Kidney capillary endothelial cell (primary cell): ENCODE measurements around the gene OBP2A.
"Not testable (repeated sequence)": the region's sequence is repeated elsewhere in the genome, so short reads cannot be mapped to it uniquely, and the experiment has no call there.

Experiments used
- DNase-seq: peaks from one replicate; pipeline ENCODE4 v3.0.0-alpha.2; 2018; ENCODE audit warnings: low spot score

Gene OBP2A, protein sequence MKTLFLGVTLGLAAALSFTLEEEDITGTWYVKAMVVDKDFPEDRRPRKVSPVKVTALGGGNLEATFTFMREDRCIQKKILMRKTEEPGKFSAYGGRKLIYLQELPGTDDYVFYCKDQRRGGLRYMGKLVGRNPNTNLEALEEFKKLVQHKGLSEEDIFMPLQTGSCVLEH

DNA sequence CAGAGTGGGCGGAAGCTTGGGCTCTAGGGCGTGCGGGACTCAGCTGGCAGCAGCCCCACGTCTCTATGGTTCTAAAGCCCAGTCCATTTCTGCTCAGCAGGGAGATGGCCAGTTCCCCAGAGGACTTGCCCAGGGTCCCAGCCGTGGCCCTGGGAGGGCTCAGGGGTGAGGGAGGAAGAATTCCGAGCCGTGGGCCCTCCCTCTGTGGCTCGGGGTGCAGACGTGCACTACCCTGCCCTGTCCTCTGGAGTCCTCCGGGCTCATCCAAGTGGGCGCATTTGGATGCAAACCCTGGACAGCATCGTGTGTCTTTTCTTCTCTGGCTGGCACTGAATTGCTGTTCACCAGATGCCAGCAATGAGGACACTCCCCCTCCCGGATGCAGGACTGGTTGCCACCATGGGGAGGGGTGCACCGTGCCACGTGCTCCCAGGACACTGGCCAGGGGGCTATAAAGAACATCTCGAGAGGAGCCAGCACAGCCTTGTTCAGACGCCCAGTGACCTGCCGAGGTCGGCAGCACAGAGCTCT is at the start of gene OBP2A:
Gene OBP2A (plus strand): TSS at position 481 of the 531 bp plus-strand sequence. CDS start 55 bp downstream, outside the sequence.
- not testable (repeated sequence) for DNase-seq

DNA sequence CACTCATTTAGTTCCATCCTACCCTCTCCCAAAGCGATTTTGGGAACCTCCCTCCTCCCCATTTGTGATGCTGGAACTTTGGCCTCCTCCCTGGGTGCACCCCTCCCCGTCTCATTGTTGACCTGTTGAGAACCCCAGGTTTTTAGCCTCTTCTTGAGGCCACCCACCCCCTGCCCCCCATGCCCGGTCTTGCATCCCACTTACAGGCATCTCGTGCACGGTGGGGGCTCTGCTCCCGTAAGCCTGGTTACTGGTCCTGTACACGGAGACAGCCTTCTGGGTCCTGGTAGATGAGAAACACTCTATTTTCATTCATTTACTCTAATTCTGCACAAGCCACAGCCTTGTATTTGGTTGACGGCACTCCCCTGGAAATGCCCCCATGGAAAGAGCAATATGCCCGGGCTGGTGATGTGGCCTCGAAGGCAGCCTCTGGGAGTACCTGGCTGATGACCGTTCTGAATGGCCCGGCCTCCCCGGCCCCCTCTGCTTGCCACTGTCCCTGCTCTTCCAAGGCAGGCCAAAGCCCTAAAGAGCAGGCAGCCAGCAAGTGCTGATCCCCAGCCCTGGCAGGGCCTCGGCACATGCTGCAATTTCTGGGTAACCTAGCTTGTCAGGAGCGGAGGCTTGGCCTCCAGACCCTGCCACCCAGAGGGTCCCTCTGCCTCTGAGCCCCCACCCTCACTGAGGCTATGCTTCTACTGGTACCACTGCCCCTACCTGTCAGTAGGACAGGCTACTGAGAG is 47.4 kb upstream of the OBP2A start:
- DNase-seq = no peak

DNA sequence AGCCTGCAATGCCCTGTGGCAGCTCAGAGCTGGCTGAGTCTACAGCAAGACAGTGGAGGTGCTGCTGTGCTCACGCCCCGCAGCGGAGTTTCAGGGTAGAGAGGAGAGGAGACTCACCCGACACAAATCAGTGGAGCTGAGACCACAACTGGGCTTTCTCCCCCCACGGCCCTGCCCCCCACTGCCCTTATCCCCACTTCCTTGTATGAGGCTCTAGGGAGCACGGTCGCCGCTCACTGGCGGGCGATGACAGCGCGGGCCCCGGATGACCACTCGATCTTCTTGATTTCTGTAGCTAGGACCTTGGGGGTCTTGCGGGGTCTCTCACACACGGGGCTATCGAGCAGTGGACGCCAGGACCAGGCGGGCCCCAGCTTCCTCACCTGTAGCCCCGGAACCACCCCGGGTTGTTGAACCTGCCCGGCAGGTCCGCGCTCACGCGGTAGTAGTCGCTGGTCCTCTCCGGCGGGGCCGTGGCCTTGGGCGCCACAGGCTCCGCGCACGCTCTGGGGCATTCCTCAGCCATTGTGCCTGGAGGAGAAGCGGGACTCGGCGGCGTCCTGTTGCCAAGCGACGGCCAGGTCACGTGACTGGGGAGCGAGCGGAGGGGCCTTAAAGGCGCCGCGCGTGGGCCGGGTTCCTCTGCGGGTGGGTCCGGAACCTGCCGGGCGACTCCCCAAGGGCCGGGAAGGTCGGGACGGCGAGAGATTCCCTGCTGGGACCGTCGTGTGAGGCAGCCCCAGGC is 46.4 kb upstream of the OBP2A start:
- DNase-seq = peak; percentile 74

DNA sequence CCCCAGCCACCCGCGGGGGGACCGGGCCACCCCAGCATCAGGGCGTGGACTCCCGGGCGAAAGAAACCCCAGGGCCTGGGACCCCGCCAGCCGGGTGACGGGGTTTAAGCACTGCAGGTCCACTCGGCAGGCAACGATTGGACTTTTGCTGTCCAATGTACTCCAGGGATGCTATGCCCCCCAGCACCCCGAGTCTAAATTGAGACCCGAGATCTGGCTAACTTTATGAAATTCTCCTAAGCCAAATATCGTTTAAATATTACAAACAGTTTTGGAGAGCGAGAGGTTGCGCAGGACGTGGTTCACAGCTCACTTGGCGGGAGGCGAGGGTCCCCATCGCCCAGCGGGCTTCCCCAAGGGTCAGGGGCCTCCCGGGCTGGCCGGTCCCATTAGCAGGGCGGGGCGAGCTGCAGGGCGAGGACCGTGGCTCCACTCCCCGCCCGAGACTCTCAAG is 45.8 kb upstream of the OBP2A start:
- DNase-seq = peak; percentile 19

DNA sequence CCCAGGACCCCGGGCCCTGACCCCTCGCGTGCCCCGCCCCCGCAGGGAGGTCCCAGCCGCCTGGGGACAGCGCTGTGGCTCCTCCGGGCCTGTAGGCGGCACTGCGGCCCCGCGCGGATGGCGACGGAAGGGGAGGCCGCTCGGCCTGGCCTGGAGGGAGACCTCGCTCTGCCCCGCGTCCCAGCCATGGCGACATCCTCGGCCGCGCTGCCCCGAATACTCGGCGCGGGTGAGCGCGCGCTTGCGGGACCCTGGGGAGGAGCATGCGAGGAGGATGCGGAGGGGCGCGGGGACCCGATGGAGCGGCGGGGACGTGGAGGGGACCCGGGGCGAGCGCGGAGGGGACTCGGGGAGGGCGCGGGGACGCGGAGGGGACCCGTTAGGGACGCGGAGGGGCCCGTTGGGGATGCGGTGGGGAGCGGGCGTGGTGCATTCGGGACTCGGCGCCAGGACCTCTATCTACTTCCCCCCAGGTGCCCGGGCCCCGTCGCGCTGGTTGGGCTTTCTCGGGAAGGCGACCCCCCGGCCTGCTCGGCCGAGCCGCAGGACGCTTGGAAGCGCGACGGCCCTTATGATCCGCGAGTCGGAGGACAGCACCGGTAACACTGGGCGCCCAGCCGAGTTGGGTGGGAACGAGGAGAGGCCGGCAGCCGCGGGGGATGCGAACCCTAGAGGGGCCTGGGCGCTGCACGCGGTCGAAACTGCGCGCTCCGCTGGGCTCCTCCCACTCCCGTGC is 45.2 kb upstream of the OBP2A start, which contains the start of gene MRPS2:
Gene MRPS2 (plus strand): TSS at position 158 of the 736 bp plus-strand sequence. CDS start 29 bp downstream, at position 187.
- DNase-seq = peak; percentile 83

DNA sequence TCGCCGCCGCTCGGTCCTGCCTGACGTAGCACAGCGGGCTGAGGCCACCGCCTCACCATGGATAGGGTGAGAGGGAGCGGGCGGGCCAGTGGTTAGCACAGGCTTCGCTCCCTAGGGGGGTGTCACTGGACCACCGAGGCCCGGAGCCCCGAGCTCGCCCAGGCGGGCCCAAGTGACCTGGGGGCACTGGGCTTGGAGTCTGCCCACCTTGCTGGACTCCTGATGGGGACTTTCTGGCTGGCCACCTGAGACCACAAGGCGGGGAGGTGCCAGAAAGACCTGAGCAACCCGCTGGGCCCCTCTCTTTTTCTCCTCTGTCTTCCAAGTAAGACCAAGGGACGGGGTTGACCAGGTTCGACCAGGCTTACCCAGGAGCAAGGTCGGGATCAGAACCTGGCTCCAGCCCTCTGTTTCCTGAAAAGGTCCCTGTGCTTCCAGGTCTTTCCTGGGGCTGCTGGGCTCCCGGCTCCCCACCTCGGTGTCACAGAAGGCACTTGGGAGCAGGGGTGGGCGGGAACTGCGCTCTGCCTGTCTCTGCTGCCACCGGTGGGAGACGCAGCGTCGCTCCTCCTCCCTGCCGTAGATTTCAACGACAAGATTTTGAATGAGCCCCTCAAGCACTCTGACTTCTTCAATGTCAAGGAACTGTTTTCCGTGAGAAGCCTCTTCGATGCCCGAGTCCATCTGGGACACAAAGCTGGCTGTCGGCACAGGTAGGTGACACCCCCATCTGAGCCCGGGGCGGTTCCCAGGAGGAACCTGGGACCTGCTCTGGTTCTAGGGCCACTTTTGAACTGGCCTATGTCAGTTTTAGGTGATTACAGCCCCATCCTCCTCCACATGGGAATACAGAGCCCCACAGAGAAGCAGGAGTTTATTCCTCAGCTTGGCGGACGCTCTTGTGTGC is 44.4 kb upstream of the OBP2A start:
- no peak for DNase-seq

DNA sequence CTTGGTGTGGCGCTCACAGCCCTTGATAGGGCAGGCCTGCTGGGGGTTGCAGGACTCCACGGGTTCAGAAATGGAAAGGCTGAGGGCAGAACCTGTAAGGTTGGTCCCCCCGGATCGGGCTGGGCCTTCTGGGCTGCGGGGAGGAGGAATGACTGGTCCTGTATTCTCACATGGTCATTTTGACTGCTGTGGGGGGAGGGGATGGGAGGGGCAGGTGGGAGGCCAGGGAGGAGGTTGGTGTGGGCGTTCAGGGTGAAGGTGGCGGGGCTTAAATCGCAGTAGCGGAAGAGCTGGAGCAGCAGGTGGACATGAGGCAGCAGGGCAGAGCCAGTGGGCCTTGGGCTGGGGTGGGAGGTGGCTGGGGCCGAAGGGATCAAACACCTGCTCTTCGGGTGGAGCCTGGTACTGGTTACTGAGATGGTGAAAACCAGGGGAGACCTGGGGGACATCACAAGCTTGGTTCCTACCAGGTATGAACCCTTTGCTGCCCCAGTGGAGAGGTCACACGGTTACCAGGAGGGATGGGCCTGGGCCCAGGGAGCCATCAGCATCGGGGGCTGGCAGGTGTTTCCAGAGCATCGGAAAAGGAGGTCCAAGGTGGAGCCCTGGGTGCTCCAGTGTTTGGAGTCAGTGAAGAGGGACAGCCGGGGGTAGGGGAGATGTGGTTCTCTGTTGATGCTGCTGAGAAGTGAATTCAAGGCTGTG is 43.6 kb upstream of the OBP2A start:
- DNase-seq = no peak

DNA sequence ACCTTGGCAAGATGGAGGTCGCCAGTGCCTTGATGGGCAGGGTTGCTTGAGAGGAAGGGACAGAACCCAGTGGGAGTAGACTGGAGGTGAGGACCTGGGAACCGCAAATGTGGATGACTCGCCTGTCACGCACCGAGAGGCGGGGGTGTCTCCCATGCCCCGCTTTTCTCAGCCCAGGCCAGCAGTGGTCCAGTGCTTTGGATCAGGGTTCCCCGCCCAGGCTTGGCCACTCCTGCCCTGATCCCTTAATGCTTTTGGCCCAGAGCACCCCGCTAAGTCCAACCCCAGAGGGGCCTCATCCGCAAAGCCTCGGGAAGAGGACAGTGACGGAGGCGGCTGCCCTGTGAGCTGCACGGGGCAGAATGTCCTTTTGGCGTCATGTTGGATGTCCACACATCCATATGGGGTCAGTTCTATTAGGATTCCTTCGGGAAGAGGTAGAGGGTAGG is 43.0 kb upstream of the OBP2A start:
- no peak for DNase-seq

DNA sequence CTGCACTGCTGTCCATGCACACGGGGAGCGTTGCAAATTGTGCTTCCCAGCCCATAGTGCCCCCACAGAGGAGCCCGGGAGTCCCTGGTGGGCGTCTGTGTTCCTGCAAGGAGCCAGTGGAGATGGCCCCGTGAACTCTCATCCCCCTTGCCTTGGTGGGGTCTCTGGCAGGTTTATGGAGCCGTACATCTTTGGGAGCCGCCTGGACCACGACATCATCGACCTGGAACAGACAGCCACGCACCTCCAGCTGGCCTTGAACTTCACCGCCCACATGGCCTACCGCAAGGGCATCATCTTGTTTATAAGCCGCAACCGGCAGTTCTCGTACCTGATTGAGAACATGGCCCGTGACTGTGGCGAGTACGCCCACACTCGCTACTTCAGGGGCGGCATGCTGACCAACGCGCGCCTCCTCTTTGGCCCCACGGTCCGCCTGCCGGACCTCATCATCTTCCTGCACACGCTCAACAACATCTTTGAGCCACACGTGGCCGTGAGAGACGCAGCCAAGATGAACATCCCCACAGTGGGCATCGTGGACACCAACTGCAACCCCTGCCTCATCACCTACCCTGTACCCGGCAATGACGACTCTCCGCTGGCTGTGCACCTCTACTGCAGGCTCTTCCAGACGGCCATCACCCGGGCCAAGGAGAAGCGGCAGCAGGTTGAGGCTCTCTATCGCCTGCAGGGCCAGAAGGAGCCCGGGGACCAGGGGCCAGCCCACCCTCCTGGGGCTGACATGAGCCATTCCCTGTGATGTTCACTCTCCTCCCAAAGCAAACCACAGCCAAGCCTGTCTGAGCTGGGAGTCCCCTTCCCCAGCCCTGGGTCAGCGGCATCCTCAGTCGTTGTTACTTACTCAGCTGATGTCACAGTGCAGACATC is 42.3 kb upstream of the OBP2A start:
- DNase-seq = no peak

DNA sequence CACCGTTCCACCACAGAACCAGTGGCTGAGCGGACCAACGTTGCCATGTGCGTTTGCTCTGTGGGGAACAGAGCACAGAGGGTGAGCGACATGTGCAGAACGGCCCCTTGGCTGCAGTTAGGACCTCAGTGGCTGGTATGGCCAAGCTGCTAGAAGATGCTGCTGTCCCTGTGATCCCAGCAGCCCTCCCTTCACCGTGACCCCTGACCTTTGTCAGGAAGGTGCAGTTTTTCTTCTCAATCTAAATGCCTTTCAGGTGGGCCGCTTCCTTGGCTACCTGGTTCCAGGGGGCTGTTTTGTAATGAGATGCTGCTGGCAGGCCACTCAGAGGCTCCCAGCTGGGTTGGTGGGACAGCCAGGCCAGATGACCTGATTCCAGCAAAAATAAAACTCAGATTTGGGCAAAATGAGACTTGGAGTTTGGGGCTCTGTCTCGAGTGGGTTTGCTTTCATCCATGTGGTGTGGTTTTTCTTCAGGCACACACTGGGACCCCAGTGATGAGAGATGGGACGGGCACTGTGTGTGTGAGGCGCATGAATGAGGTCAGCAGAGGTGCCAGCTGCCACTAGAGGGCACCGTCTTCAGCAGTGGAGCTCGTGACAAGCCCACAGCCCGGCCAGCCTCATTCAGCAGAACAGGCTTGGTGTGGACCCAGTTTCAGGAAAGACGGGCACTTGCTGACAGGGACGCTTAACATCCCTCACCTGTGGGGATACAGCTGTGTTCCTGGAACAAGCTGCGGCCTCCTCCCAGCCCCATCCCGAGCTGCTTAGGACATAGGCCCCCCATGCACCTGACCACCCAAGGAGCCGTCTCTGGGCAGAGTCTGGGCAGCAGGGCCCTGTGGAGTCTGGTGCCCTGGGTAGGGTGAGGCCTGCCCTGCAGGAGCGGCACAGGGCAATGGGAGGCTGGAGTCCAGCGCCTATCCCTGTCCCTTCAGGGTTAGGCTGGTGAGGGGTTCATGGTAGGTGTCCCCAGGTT is 41.4 kb upstream of the OBP2A start:
- peak; percentile 62 for DNase-seq

DNA sequence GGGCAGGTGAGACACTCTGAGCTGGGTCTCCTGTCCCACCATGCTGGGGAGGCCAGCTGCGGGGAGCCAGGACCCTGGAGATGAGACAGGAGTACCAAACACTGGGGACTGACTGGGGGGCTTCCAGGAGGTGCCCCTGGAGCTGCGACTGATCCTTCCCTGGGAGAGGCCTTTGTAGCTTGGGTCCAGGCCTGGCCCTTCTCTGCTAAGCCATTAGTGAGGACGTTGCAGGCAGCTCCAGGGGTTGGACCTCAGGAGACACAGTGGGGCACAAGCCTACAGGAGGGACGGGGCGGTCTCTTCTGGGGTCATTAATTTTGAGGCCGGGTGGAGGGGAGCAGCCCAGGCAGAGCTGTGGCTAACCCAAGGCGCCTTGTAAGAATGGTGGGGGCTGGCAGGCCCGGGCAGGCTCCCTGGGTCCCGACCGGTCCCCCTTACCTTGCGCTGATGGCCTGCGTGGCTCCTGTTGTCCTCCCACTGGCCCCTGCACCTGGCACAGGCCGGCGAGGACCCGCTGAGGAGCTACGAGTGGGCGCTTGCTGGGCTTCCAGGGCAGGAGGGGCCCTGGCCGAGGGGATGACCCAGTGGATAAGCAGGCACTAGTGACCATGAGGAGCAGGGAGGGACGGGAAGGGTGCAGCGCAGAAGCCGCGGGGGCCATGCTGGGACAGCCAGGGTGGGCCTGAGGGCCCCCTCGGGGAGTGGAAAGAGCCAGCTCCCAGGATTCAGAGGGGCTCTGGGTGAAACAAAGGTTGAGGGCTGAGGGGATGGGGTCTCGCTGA is 40.3 kb upstream of the OBP2A start:
- no peak for DNase-seq

DNA sequence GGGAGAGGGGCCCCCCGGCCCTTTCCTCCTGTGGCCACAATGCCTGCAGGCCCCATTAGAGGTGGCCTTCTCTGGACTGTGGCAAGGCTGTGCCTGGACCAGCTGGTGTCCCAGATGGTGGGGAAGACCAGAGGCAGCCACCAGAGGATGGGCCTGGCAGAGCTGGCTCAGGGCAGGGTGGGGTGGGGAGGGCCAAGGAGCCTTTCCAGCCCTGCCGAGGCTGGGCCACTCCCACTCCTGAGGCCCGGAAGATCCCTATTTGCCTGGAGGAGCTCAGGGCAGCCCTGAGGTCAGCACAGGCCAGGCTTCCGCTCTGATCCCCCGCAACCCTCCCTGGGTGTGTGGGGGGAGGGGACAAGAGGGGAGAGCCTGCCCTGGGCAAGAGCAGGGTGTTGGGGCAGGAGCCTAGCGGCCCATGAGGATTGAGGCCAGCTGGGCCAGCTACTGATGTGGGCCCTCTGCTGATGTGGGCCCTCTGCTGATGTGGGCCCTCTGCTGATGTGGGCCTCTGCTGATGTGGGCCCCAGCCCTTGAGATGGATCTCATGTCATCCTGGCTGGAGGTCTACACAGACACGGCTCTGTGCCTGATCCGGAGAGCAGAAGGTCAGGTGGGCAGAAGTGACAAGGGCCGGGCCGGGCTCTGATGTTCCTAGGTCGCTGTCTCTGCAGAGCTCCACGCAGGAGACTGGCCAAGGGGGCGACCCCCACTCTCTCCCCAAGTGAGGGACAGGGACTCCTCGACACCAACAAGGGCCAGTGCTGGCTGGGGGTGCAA is 39.4 kb upstream of the OBP2A start:
- DNase-seq = no peak

DNA sequence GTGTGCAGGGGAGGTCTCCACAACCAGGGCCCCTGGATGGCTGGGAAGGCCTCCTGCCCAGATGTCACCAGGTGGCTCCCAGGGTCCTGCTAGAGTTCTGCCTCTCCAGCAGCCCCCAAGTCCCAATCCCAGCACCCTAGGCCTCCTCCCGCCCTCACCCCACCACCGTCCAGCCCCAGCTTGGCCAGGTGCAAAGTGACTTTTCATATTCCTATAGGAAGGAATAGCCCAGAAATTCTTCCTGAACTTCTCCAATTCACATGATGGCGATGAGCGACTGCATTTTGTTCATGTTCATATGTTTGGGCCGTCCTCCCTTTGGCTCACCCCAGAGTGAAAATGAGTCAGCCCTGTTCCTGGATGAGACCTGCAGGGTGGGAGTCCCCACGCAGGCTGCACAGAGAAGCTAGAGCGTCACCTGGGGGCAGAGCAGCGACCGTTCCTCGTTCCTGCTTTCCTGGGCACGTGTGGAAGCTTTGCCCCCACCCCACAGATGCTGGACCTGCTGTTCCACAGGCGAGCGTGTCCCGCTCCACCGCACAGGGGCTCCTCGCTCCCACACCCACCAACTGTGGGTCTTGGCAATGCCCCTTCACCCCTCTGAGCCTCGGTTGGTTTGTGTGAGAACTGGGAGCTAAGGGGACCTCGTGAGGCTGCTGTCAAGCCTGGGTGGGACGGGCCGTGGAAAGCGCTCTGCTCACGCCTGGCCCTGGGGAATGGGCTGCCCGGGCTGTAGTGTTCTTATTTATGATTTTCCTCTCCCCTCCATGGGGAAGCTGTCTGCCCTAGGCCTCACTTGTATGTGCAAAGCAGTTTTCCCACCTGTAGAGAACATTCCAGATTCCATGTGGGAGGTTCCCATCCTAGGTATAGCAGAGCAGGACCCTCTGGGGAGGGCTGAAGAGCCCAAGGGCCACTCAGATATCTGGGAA is 38.6 kb upstream of the OBP2A start:
- no peak for DNase-seq

DNA sequence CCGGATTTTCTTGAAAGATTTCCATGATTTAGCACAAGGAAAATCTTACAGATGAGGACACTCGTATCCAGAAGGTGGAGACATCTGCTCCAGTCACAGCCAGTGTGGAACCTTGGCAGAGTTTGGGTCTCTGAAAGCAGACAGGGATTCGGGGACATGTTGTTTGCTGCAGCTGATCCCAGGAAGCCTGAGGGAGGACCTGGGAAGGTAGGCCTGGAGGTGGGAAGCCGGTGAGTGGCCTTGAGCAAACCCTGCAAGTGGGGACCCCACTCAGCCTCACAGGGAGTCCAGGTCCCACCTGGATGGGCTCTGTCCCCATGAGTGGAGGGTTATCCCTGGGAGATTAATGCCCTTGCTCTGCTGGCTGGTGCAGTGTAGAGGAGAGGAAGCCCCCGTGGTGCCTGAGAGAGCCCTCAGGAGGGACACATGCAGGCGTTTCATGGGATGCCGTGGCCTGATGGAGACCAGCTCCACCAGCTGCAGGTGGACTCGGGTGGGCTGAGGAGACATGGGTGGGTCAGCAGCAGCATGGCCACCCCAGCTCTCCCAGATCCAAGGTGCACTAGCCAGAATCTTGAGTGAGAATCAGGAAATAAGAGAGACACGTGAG is 37.6 kb upstream of the OBP2A start:
- DNase-seq = no peak

DNA sequence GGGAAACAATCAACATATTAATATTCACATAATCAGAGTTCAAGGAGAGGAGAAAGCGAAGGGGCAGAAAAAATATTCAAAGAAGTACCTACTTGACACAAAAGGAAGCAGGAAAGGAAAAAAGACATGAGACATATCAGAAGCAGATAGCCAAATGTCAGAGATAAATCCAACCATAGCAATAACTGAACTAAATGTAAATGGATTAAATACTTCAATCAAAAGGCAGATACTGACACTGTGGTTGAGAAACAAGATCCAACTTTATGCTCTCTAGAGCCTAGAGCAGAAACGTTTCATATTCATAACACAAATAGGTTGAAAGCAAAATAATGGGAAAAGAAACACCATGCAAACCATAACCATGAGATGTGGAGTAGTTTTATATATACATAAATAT is 36.5 kb upstream of the OBP2A start:
- DNase-seq = no peak
